Measurements from ENCODE around the gene ZFPL1.

- TF ChIP-seq REST (IDR thresholded peaks at IDR 0.05; ENCODE audit: insufficient read depth in 1 of 2, low read depth in 2 of 2, low read length in 2 of 2) (no peak), TAF1 (IDR thresholded peaks at IDR 0.05; ENCODE audit: borderline replicate concordance, insufficient read depth, low read length) (no peak)
These were observed 27.0 kb upstream of the ZFPL1 start for GRCh38 chr11:65056999-65057398.

All from PFSK-1 (cell line).